ENCODE results near the gene TRAPPC14.

GRCh38 chr7:100173806-100174495 lies 15.4 kb upstream of the TRAPPC14 start:
- no peak for TF ChIP-seq CTCF (IDR thresholded peaks at IDR 0.05)
- no peak for TF ChIP-seq POLR2A (IDR thresholded peaks at IDR 0.05)
